GM20431 (cell line): Measurements from ENCODE around the gene ZNG1B.
"Not testable (repeated sequence)": the region's sequence is repeated elsewhere in the genome, so short reads cannot be mapped to it uniquely, and the experiment has no call there.

Experiments used
- in situ Hi-C: fragments of 300-500 bp; cut with MseI, MboI; formaldehyde crosslinking; loops from one replicate; pipeline ENCODE4 v1.15.0; 2020; ENCODE audit warnings: low sequenced_read_pairs; ENCODE audit not compliant: unreplicated experiment

The ZNG1B gene

GRCh38 chr2:113503094-113504042, 65.9 kb downstream of the ZNG1B start:
- in situ Hi-C loops: not testable (repeated sequence)

- in situ Hi-C loops: not testable (repeated sequence)
These were observed 66.6 kb downstream of the ZNG1B start for GRCh38 chr2:113504081-113504480.

GRCh38 chr2:113507394-113508140, 70.1 kb downstream of the ZNG1B start:
- in situ Hi-C loops: not testable (repeated sequence)

GRCh38 chr2:113508187-113508586, 70.7 kb downstream of the ZNG1B start:
- in situ Hi-C loops: not testable (repeated sequence)

- in situ Hi-C loops: not testable (repeated sequence)
These were observed 73.4 kb downstream of the ZNG1B start for GRCh38 chr2:113510913-113511312.

GRCh38 chr2:113511859-113512258, 74.4 kb downstream of the ZNG1B start:
- in situ Hi-C loops: not testable (repeated sequence)

- in situ Hi-C loops: not testable (repeated sequence)
These were observed 78.0 kb downstream of the ZNG1B start for GRCh38 chr2:113515457-113515856.

GRCh38 chr2:113515995-113516394, 78.5 kb downstream of the ZNG1B start:
- in situ Hi-C loops: not testable (repeated sequence)

- in situ Hi-C loops: not testable (repeated sequence)
These were observed 79.5 kb downstream of the ZNG1B start for GRCh38 chr2:113517025-113517424.

GRCh38 chr2:113520837-113521236, 83.3 kb downstream of the ZNG1B start:
- in situ Hi-C loops: not testable (repeated sequence)

- in situ Hi-C loops: not testable (repeated sequence)
These were observed 84.0 kb downstream of the ZNG1B start for GRCh38 chr2:113521492-113521891.

- in situ Hi-C loops: not testable (repeated sequence)
These were observed 87.5 kb downstream of the ZNG1B start for GRCh38 chr2:113524986-113525385.

- in situ Hi-C loops: not testable (repeated sequence)
These were observed 90.0 kb downstream of the ZNG1B start for GRCh38 chr2:113527350-113528045.

GRCh38 chr2:113528126-113528525, 90.6 kb downstream of the ZNG1B start:
- in situ Hi-C loops: not testable (repeated sequence)

- in situ Hi-C loops: not testable (repeated sequence)
These were observed 91.4 kb downstream of the ZNG1B start for GRCh38 chr2:113528904-113529303.

GRCh38 chr2:113532991-113533390, 95.5 kb downstream of the ZNG1B start:
- in situ Hi-C loops: not testable (repeated sequence)

GRCh38 chr2:113536573-113536972, 99.1 kb downstream of the ZNG1B start:
- in situ Hi-C loops: not testable (repeated sequence)

- in situ Hi-C loops: not testable (repeated sequence)
These were observed 103.3 kb downstream of the ZNG1B start for GRCh38 chr2:113540834-113541203.

GRCh38 chr2:113541204-113541975, 103.9 kb downstream of the ZNG1B start:
- in situ Hi-C loops: not testable (repeated sequence)
